ENCODE results near the gene TNS1. TPM values are rescaled to one million over a fixed set of nuclear protein-coding genes. Genes with fewer than 3 reads are reported as not detected.
A peak's percentile ranks its signal among the peaks of the same experiment; 100 is the strongest.

Gene TNS1
- total RNA-seq, 2 donors from 2014 or later = 20.6 to 164 TPM

DNA sequence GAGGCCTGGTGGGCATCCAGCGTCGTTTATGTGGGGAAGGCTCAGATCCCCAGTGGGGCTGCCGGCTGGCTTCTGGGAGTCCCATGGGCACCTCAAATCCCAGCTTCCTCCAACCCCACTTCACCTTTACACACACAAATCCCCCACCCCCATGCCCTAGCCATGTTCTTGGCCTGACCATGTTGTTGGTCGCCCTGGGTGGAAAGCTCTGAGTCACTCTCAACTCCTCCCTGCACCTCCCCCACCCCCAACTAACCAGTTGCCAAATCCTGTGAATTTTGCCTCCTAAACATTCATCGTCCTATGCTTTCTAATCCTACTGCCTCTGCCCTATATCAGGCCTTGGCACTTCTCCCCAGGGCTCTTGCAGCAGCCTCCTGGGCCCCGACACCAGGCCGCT is 6.4 kb downstream of the TNS1 start:
- intact Hi-C loops (cut with DNase I) = no loop called here
- no peaks in the 10 kb centered on the region for H3K36me3 ChIP-seq
- peak; percentile 34 for DNase-seq
- no peak overlapping the region for H3K9ac ChIP-seq (ENCODE audit: low read depth in 2 of 2, low read length in 2 of 2)
- TF ChIP-seq, protein P1, sequence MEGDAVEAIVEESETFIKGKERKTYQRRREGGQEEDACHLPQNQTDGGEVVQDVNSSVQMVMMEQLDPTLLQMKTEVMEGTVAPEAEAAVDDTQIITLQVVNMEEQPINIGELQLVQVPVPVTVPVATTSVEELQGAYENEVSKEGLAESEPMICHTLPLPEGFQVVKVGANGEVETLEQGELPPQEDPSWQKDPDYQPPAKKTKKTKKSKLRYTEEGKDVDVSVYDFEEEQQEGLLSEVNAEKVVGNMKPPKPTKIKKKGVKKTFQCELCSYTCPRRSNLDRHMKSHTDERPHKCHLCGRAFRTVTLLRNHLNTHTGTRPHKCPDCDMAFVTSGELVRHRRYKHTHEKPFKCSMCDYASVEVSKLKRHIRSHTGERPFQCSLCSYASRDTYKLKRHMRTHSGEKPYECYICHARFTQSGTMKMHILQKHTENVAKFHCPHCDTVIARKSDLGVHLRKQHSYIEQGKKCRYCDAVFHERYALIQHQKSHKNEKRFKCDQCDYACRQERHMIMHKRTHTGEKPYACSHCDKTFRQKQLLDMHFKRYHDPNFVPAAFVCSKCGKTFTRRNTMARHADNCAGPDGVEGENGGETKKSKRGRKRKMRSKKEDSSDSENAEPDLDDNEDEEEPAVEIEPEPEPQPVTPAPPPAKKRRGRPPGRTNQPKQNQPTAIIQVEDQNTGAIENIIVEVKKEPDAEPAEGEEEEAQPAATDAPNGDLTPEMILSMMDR (IDR thresholded peaks at IDR 0.05) = no peak
- no peaks in the 10 kb centered on the region for H3K9me3 ChIP-seq
- H3K4me3 ChIP-seq = no peak overlapping the region
- no peaks in the 10 kb centered on the region for H3K4me1 ChIP-seq
- peak overlapping the region; percentile 22 for H3K27ac ChIP-seq
- H3K27me3 ChIP-seq = no peaks in the 10 kb centered on the region

DNA sequence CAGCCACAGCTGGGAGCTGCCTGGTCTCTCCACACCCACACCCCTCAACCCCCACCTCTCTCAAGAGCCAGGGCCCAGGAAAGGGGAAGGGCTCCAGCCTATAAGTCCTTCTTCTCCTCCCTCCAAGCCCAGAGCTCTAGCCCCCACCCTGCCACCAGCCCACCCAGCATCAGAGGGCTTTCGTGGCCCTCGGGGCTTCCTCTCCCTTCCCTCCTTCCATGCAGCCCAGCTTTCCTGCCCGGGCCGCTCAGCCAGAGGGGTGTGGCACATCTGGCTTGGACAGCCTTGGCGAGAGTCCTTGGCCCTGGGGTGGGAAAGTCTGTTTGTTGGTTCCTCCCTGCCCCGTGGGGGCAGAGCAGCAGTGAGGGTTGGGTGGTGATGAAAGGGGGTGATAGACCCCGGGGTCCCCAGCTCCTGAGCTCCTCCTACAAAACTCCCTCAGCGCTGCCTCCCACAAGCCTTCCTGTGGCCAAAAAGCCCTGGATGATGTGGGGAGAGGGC is 7.0 kb downstream of the TNS1 start:
- Histone ChIP-seq H3K4me3 (no peak overlapping the region), H3K27me3 (no peaks in the 10 kb centered on the region), H3K9me3 (no peaks in the 10 kb centered on the region), H3K4me1 (no peaks in the 10 kb centered on the region), H3K9ac (ENCODE audit: low read depth in 2 of 2, low read length in 2 of 2) (no peak overlapping the region), H3K36me3 (no peaks in the 10 kb centered on the region), H3K27ac (peak overlapping the region; percentile 22)
- intact Hi-C loops (cut with DNase I) = no loop called here
- peak; percentile 50 for DNase-seq
- TF ChIP-seq, protein P1 (IDR thresholded peaks at IDR 0.05) = no peak

DNA sequence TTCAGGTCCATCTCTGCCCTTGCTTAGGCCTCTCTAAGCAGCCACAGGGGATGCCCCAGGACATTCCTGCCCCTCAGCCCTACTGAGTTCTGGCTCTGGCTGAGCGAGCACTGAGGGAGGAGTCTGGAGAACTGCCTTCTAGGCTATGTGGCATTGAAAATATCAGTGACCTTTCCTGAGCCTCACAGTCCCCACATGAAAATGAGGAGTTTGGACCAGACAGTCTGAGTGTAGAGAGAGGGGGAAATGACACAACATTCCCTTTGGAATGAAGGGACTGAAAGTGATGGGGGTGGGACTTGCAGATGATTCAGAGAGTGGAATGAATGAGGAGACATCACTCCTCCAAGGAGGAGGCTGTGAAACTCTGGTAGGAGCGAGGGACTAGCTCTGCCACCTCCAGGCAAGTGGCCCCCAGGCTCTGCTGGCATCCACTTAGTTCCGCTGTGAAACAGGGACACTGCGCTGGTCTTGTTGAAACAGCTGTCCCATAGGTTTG is 8.0 kb downstream of the TNS1 start:
- no peaks in the 10 kb centered on the region for H3K27me3 ChIP-seq
- intact Hi-C loops (cut with DNase I) = no loop called here
- H3K9me3 ChIP-seq = no peaks in the 10 kb centered on the region
- H3K9ac ChIP-seq (ENCODE audit: low read depth in 2 of 2, low read length in 2 of 2) = no peak overlapping the region
- H3K4me3 ChIP-seq = no peak overlapping the region
- no peak overlapping the region for H3K27ac ChIP-seq
- no peak for DNase-seq
- no peaks in the 10 kb centered on the region for H3K4me1 ChIP-seq
- H3K36me3 ChIP-seq = no peaks in the 10 kb centered on the region
- TF ChIP-seq, protein P1 (IDR thresholded peaks at IDR 0.05) = no peak

DNA sequence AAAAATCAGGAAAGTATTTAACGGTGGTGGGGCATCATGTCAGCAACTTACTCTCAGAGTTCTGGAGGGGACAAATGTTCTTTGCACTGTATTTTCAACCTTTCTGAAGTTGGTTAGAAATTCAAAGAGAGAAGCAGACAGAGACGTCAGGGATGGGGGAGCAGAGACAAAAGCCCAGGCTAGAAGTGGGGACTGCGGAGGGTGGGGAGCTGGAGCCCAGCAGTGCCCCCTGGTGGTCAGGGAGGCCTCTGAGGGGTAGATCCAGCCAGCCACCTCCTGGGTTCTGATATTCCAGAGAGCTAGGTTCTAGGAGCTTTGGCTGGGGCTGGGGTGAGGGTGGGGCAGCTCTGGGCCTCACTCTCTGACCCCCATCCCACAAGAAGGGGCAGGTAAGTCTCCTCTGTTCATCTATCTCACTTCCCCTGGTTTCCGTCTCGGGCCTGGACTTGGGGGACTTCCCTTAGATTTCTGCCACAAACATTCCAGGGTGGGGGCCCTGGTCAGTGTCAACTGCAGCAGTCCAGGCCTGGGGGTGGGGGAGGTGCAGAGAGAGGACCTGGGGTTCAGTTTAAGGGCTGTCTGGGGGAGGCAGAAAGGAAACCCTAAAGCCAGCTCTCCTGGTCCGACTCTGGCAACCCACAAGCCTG is 8.9 kb downstream of the TNS1 start:
- no peaks in the 10 kb centered on the region for H3K4me1 ChIP-seq
- no peak overlapping the region for H3K27ac ChIP-seq
- DNase-seq = peak; percentile 52
- H3K4me3 ChIP-seq = no peak overlapping the region
- intact Hi-C loops (cut with DNase I) = no loop called here
- no peaks in the 10 kb centered on the region for H3K9me3 ChIP-seq
- TF ChIP-seq, protein P1 (IDR thresholded peaks at IDR 0.05) = peak; percentile 59
- H3K9ac ChIP-seq (ENCODE audit: low read depth in 2 of 2, low read length in 2 of 2) = no peak overlapping the region
- no peaks in the 10 kb centered on the region for H3K27me3 ChIP-seq
- H3K36me3 ChIP-seq = no peaks in the 10 kb centered on the region

DNA sequence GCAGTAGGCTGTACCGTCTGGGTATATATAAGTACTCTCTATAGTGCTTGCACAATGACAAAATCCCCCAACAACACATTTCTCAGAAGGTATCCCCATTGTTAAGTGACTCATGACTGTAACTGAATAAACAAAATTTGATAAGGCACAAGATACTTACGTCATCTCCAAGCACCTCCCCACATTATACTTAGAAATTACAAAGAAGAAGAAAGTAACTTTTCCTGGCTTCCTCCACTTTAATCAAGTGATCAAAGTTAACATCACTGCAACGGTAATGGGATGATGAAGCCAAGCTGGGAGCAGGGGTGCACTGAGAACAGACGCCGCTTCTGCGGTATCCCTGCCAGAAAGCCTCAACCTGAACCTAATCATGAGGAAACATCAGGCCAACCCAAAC is 9.7 kb downstream of the TNS1 start:
- Histone ChIP-seq H3K27ac (no peak overlapping the region), H3K9ac (ENCODE audit: low read depth in 2 of 2, low read length in 2 of 2) (no peak overlapping the region), H3K4me3 (no peak overlapping the region), H3K36me3 (no peaks in the 10 kb centered on the region), H3K4me1 (no peaks in the 10 kb centered on the region), H3K27me3 (no peaks in the 10 kb centered on the region), H3K9me3 (no peaks in the 10 kb centered on the region)
- DNase-seq = no peak
- intact Hi-C loops (cut with DNase I) = no loop called here
- TF ChIP-seq, protein P1 (IDR thresholded peaks at IDR 0.05) = no peak

Measured in colonic mucosa (tissue), 4 donors.